GM18858 (cell line): ENCODE results near the gene PKN1.
A peak's percentile ranks its signal among the peaks of the same experiment; 100 is the strongest.

Experiments
- ATAC-seq: cut with Tn5 transposase; IDR thresholded peaks from one replicate; pipeline ENCODE4 v1.9.1; 2021; ENCODE audit not compliant: unreplicated experiment

Gene PKN1

GRCh38 chr19:14512406-14512961, 79.4 kb downstream of the PKN1 start:
- no peak for ATAC-seq

GRCh38 chr19:14514215-14514863, 81.2 kb downstream of the PKN1 start:
- ATAC-seq: no peak

DNA sequence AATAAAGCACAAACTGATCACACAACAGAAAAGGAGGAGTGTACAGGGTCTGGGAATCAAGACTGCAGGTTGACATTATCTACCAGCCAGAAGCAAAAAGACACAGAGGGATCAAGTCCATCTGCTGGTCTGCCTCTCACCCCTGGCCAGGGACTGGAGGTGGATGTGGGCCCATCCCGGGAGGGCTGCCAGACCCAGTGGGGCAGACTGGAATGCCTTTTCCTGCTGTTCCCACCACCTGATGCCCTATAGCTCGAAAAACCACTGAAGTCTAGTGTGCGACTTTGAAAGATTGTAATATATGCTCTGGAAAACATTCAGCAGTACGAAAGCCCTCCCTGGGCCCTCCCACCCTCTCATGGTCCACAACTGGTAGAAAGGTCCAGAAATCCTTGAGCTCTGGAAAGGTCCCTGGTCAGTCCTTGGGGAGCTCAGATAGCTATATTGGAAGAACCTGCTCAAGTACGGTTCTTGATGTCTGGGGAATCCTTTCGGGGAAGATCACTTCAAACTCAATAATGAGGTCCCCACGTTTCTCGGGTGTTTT, 82.5 kb downstream of the PKN1 start:
- ATAC-seq: no peak

DNA sequence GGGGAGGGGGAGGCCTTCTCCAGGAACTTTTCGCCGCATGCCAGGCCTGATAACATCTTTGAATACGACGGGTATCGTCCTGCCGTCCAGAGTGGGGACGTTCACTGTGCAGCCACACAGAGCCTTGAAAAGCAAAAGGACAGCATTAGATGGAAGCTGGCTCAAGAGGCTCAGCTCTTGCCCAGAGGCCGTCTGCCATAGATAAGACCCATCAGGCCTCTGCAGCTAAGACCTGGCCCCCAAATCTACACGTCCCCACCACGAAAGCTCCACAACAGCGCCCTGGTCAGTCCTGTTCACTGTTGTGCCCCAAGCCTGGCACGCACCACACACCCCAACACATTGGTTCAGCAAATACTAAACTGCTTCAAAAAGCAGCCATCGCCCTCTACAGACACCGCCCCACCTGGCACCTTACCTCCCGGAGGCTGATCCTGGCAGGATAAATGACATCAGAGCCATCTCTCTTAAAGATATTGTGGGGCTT, 83.0 kb downstream of the PKN1 start:
- ATAC-seq: no peak

- ATAC-seq: no peak
Observed at GRCh38 chr19:14516746-14517438, 83.8 kb downstream of the PKN1 start.

DNA sequence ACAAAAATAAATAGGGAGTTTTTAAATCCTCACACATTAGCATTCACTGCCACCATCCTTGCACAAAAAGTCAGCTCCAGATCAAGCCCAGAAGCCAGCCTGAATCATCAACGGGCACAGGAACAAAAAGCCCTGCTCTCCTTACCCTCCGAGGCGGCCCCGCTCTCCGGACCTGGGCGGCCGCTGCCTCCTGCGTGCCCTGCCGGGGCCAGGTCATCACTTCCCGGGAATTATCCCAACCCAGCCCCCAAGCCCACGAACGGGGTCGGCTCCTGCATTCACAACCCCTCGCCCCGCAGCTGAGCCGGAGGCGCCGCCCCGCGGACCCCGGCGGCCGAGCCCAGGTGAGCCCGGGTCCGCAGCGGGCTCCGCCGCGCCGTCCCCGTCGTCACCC, 84.3 kb downstream of the PKN1 start:
- ATAC-seq: no peak

DNA sequence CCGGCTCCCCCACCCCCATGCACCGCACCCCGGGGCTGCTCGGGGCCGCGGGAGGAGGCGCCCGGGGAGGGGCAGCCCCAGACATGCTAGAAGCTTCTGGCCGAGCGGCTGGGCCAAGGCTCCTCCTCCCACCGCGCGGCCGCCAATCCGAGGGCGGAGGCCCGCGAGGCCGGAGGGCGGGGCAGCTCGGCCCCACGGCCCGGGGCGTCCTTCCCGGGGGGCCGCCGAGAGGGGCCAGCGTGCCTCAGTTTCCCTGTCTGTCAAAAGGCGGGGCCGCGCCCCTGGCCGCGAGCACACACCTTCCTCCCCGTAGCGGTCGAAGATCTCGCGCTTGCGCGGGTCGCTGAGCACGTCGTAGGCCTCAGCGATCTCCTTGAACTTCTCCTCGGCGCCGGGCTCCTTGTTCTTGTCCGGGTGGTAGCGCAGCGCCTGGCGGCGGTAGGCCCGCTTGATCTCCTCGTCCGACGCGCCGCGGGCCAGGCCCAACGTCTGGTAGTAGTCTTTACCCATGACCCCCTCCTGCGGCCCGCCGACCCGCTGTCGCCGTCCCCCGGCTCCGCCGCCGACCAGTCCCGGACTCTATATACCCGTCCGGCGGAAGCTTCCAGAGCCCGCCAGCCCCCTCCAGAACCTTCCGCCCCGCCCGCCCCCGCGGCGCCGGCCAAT, 84.9 kb downstream of the PKN1 start, which contains the start of gene DNAJB1:
DNAJB1 (minus strand) TSS at position 558 of the 666 bp plus-strand sequence; CDS start at position 510, 48 bp downstream.
- peak; percentile 48 for ATAC-seq

DNA sequence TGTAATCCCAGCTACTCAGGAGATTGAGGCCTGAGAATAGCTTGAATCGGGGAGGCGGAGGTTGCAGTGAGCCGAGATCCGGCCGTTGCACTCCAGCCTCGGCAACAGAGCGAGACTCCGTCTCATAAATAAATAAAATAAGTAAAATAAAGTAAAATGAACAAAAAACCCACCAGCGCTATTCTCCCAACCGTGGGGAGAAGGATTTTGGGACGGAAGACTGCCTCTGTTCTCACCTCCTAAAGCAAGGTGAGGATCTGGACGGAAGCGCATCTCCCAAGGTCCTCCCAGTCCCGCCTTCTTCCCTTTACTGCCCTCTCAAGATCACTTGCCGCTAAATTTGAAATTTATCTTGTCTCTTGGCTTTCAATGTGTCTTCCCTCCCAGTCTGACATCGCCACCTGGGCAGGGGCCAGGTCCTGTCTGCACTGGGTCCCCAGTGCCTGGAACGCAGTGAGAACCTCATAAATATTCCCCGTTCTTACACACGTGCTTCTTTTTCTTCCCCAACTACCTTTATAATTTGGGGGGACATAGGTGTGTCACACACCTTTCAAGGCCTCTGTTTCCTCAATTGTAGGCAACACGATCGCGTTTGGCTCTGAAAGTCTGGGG, 86.2 kb downstream of the PKN1 start:
- ATAC-seq: no peak

- no peak for ATAC-seq
Observed at GRCh38 chr19:14519860-14520407, 86.8 kb downstream of the PKN1 start.

GRCh38 chr19:14520543-14520942, 87.4 kb downstream of the PKN1 start:
- no peak for ATAC-seq
